ENCODE data around the gene CEP63. TPM values are rescaled to one million over a fixed set of nuclear protein-coding genes. Genes with fewer than 3 reads are reported as not detected.

The CEP63 gene
- total RNA-seq, 2 experiments from 2014 or later: 25.3 to 27.0 TPM

DNA sequence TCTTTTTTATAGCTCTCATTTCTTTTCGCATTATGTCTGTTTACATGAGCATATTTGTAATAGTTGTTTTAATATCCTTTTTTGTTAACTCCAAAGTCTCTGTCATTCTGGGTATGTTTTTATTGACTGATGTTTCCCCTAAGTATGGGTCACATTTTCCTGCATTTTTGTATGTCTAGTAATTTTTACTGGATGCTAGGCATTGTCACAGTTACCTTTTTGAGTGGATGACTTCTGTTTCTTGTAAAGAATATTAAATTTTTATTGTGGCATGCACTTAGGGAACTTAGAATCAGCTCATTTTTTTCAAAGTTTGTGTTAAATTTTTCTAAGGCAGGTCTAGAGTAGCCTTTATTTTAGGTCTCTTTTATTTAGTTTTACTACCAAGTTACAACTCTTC, 40.8 kb upstream of the CEP63 start:
- POLR2A ChIA-PET: no interaction called here
- Mint-ChIP-seq H3K36me3 (ENCODE audit: low read depth) (no peaks in the 10 kb centered on the region), H3K9me3 (peaks cover 7% of the 10 kb centered on the region), H3K4me3 (no peak overlapping the region), H3K4me1 (ENCODE audit: low read depth) (no peaks in the 10 kb centered on the region), H3K27ac (no peak overlapping the region), H3K27me3 (peaks cover 22% of the 10 kb centered on the region)
- CTCF ChIA-PET: interaction anchor here (0.8 to 1.8 kb wide), 5 partner anchors 9 to 137 kb away, joined by 3 to 6 read pairs (median 3); no protein-coding TSS in a partner anchor
- intact Hi-C loops (cut with micrococcal nuclease): no loop called here
- ATAC-seq (no peak), DNase-seq (no peak)
- no peak for TF ChIP-seq CTCF (IDR thresholded peaks at IDR 0.05)

- no peaks in the 10 kb centered on the region for H3K4me1 Mint-ChIP-seq (ENCODE audit: low read depth)
- no peaks in the 10 kb centered on the region for H3K36me3 Mint-ChIP-seq (ENCODE audit: low read depth)
- no peak overlapping the region for H3K4me3 Mint-ChIP-seq
- intact Hi-C loops (cut with micrococcal nuclease): no loop called here
- H3K27ac Mint-ChIP-seq: no peak overlapping the region
- ChIA-PET POLR2A (no interaction called here), CTCF (interaction anchor here (0.8 to 1.8 kb wide), 5 partner anchors 9 to 138 kb away, joined by 3 to 6 read pairs (median 3); no protein-coding TSS in a partner anchor)
- H3K9me3 Mint-ChIP-seq: peaks cover 7% of the 10 kb centered on the region
- no peak for TF ChIP-seq CTCF (IDR thresholded peaks at IDR 0.05)
- no peak for ATAC-seq
- DNase-seq: no peak
- H3K27me3 Mint-ChIP-seq: peaks cover 21% of the 10 kb centered on the region
These were observed 40.2 kb upstream of the CEP63 start for GRCh38 chr3:134445636-134446035.

GRCh38 chr3:134446800-134447199, 39.1 kb upstream of the CEP63 start:
- ATAC-seq: no peak
- intact Hi-C loops (cut with micrococcal nuclease): no loop called here
- CTCF ChIA-PET: no interaction called here
- Mint-ChIP-seq H3K4me3 (no peak overlapping the region), H3K9me3 (peaks cover 7% of the 10 kb centered on the region), H3K27me3 (peaks cover 16% of the 10 kb centered on the region), H3K36me3 (ENCODE audit: low read depth) (no peaks in the 10 kb centered on the region), H3K4me1 (ENCODE audit: low read depth) (no peaks in the 10 kb centered on the region), H3K27ac (no peak overlapping the region)
- no peak for DNase-seq
- no peak for TF ChIP-seq CTCF (IDR thresholded peaks at IDR 0.05)
- POLR2A ChIA-PET: no interaction called here

- POLR2A ChIA-PET: no interaction called here
- peaks cover 7% of the 10 kb centered on the region for H3K9me3 Mint-ChIP-seq
- TF ChIP-seq CTCF (IDR thresholded peaks at IDR 0.05): no peak
These were observed 38.5 kb upstream of the CEP63 start for GRCh38 chr3:134447351-134447750.

DNA sequence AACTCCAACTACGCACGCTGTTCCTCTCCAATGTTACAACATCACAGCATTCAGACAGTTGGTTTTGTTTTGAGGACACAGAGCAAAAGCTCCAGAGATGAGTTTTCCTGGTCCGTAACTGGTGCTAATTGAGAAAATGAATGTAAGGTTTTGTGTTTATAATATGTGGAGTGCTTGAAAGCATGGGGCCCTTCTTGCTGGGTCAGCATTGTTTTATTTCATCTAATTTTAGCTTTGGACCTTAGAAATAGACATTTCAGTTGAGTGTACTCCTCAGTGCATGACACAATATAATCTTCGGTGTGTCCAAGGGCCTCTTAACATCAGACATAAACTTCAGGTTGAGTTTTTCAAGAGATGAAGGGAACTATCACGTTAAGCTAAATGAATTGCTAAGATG, 37.2 kb upstream of the CEP63 start:
- no peak for TF ChIP-seq CTCF (IDR thresholded peaks at IDR 0.05)
- H3K4me3 Mint-ChIP-seq: no peak overlapping the region
- ChIA-PET CTCF (interaction anchor here (0.9 to 1.3 kb wide), 3 partner anchors 25 to 90 kb away, joined by 3 to 6 read pairs (median 4); no protein-coding TSS in a partner anchor), POLR2A (no interaction called here)
- no peak overlapping the region for H3K27ac Mint-ChIP-seq
- DNase-seq (no peak), ATAC-seq (no peak)
- H3K36me3 Mint-ChIP-seq (ENCODE audit: low read depth): no peaks in the 10 kb centered on the region
- peaks cover 17% of the 10 kb centered on the region for H3K27me3 Mint-ChIP-seq
- no peaks in the 10 kb centered on the region for H3K4me1 Mint-ChIP-seq (ENCODE audit: low read depth)
- H3K9me3 Mint-ChIP-seq: peaks cover 7% of the 10 kb centered on the region
- intact Hi-C loops (cut with micrococcal nuclease): no loop called here

More at GRCh38 chr3:134447351-134447750, 38.5 kb upstream of the CEP63 start:
- intact Hi-C loops (cut with micrococcal nuclease): no loop called here
- ATAC-seq (no peak), DNase-seq (no peak)
- peaks cover 16% of the 10 kb centered on the region for H3K27me3 Mint-ChIP-seq
- no peaks in the 10 kb centered on the region for H3K4me1 Mint-ChIP-seq (ENCODE audit: low read depth)
- CTCF ChIA-PET: no interaction called here
- H3K36me3 Mint-ChIP-seq (ENCODE audit: low read depth): no peaks in the 10 kb centered on the region
- H3K4me3 Mint-ChIP-seq: no peak overlapping the region
- H3K27ac Mint-ChIP-seq: no peak overlapping the region

All from activated CD8-positive, alpha-beta T cell treated with anti-CD3 and anti-CD28 coated beads for 36 hours (primary cell).